ENCODE results near the gene BTK. TPM values are rescaled to one million over a fixed set of nuclear protein-coding genes. Genes with fewer than 3 reads are reported as not detected.

BTK gene
- total and polyA plus RNA-seq, 9 of the 15 experiments (the other 6 are each of a cell fraction or from before 2014, with no cell fraction given): 14.9 to 93.4 (median 65.2) TPM

GRCh38 chrX:101362757-101363156 lies 23.2 kb downstream of the BTK start:
- no peak for ATAC-seq
- Histone ChIP-seq H3K36me3 (ENCODE audit: control insufficient read depth, insufficient read depth, low read length) (peaks cover 56% of the 10 kb centered on the region), H3K9ac (ENCODE audit: insufficient read depth in 1 of 2, low read depth in 2 of 2, low read length in 2 of 2) (no peak overlapping the region; a peak in 1 of 4 replicates), H3K27me3 (ENCODE audit: control insufficient read depth in 2 of 2, insufficient read depth in 2 of 2, low read length in 2 of 2) (no peaks in the 10 kb centered on the region), H3K27ac (ENCODE audit: extremely low read depth, low read depth, low read length) (no peak overlapping the region), H3K4me2 (ENCODE audit: insufficient read depth, low read length) (no peak overlapping the region), H3K79me2 (ENCODE audit: control insufficient read depth, insufficient read depth, low read length) (no peaks in the 10 kb centered on the region), H3K9me1 (ENCODE audit: control insufficient read depth, insufficient read depth, low read length) (no peaks in the 10 kb centered on the region), H4K20me1 (replicated peaks; ENCODE audit: control insufficient read depth, insufficient read depth, low read length) (no peaks in the 10 kb centered on the region), H3K4me1 (replicated peaks in 1 of 2; ENCODE audit: control insufficient read depth in 2 of 2, insufficient read depth in 2 of 2, low read length in 2 of 2) (peaks cover 0 to 4% of the 10 kb centered on the region in 2 experiments; a peak in 3 of 5 replicates), H2AFZ (ENCODE audit: low read depth, low read length) (no peak overlapping the region), H3K4me3 (no peak overlapping the region), H3K9me3 (replicated peaks; ENCODE audit: control insufficient read depth, insufficient read depth, low read depth, low read length) (no peaks in the 10 kb centered on the region)
- no peak for FAIRE-seq
- ChIA-PET POLR2A (interaction anchor here (1.0 to 1.5 kb wide), 3 partner anchors 12 to 28 kb away, joined by 3 to 8 read pairs (median 5); partner anchors contain the start of gene RPL36A), CTCF (ENCODE audit: low intra/inter-chr PET ratio) (no interaction called here)
- BruUV-seq (replicated peaks): no TSS peak
- no peak for DNase-seq (ENCODE audit: extremely low read depth in 1 of 4, low spot score in 3 of 4)
- in situ Hi-C loops (cut with MboI) (no loop called here), intact Hi-C loops (cut with micrococcal nuclease) (no loop called here)
- TF ChIP-seq TCF7 (IDR thresholded peaks at IDR 0.05; ENCODE audit: borderline replicate concordance): no peak
- no peak for TF ChIP-seq ZNF232 (CRISPR knock-in tag; IDR thresholded peaks at IDR 0.05)
- 0 out of 2 replicates have a peak, but pooled peaks have one; percentile 18 for TF ChIP-seq SMAD3 (CRISPR knock-in tag; conservative IDR thresholded peaks at IDR 0.05)
- TF ChIP-seq ZFP36 (IDR thresholded peaks at IDR 0.05; ENCODE audit: low read depth, low read length, partially characterized antibody): no peak
- no peak for TF ChIP-seq EWSR1 (IDR thresholded peaks at IDR 0.05; ENCODE audit: borderline replicate concordance, low read depth, partially characterized antibody)
- no peak for TF ChIP-seq KLF1 (tag; IDR thresholded peaks at IDR 0.05)
- TF ChIP-seq SLC30A9 (CRISPR knock-in tag; IDR thresholded peaks at IDR 0.05): no peak
- no peak for TF ChIP-seq ARID4B (CRISPR knock-in tag; IDR thresholded peaks at IDR 0.05)
- TF ChIP-seq, protein P1, sequence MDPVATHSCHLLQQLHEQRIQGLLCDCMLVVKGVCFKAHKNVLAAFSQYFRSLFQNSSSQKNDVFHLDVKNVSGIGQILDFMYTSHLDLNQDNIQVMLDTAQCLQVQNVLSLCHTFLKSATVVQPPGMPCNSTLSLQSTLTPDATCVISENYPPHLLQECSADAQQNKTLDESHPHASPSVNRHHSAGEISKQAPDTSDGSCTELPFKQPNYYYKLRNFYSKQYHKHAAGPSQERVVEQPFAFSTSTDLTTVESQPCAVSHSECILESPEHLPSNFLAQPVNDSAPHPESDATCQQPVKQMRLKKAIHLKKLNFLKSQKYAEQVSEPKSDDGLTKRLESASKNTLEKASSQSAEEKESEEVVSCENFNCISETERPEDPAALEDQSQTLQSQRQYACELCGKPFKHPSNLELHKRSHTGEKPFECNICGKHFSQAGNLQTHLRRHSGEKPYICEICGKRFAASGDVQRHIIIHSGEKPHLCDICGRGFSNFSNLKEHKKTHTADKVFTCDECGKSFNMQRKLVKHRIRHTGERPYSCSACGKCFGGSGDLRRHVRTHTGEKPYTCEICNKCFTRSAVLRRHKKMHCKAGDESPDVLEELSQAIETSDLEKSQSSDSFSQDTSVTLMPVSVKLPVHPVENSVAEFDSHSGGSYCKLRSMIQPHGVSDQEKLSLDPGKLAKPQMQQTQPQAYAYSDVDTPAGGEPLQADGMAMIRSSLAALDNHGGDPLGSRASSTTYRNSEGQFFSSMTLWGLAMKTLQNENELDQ (CRISPR knock-in tag; IDR thresholded peaks at IDR 0.05; ENCODE audit: borderline replicate concordance): no peak
- TF ChIP-seq, protein P2, sequence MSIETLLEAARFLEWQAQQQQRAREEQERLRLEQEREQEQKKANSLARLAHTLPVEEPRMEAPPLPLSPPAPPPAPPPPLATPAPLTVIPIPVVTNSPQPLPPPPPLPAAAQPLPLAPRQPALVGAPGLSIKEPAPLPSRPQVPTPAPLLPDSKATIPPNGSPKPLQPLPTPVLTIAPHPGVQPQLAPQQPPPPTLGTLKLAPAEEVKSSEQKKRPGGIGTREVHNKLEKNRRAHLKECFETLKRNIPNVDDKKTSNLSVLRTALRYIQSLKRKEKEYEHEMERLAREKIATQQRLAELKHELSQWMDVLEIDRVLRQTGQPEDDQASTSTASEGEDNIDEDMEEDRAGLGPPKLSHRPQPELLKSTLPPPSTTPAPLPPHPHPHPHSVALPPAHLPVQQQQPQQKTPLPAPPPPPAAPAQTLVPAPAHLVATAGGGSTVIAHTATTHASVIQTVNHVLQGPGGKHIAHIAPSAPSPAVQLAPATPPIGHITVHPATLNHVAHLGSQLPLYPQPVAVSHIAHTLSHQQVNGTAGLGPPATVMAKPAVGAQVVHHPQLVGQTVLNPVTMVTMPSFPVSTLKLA (conservative IDR thresholded peaks at IDR 0.05): no peak
- TF ChIP-seq BRF2 (IDR thresholded peaks at IDR 0.05; ENCODE audit: borderline replicate concordance, insufficient read depth, insufficient read length): no peak
- no peak for TF ChIP-seq TAF15 (IDR thresholded peaks at IDR 0.05; ENCODE audit: low read depth, low read length)
- no peak for TF ChIP-seq PCBP2 (IDR thresholded peaks at IDR 0.05; ENCODE audit: low read depth, low read length, poor library complexity, severe bottlenecking)
